NCI-H460 (cell line): ENCODE results near the gene FGGY. TPM values are rescaled to one million over a fixed set of nuclear protein-coding genes. Genes with fewer than 3 reads are reported as not detected.

Experiments
- DNase-seq: peaks from one replicate; pipeline ENCODE4 v3.0.0-alpha.2; 2016; ENCODE audit warnings: low read depth; ENCODE audit errors: extremely low read depth
- total RNA-seq: library from RNA; depleted of rRNA; stranded (reverse); fragments of >200 nt; shearing (Covaris generic); gene quantifications from 2 replicates; pipeline ENCODE4 v1.2.3, GENCODE V29; 2014

FGGY gene
- total RNA-seq, 1 experiment from 2014 or later: 6.3 TPM

- no peak for DNase-seq
Measured at GRCh38 chr1:59375321-59376220, 78.7 kb downstream of the FGGY start.

- no peak for DNase-seq
Measured at GRCh38 chr1:59377350-59377904, 80.5 kb downstream of the FGGY start.

GRCh38 chr1:59378621-59379370 is 81.9 kb downstream of the FGGY start:
- DNase-seq: no peak

- DNase-seq: no peak
Measured at GRCh38 chr1:59379371-59379728, 82.5 kb downstream of the FGGY start.

- DNase-seq: no peak
Measured at GRCh38 chr1:59383963-59384362, 87.1 kb downstream of the FGGY start.

- DNase-seq: no peak
Measured at GRCh38 chr1:59384443-59384842, 87.5 kb downstream of the FGGY start.

- no peak for DNase-seq
Measured at GRCh38 chr1:59388191-59388590, 91.3 kb downstream of the FGGY start.

GRCh38 chr1:59389847-59390246 is 93.0 kb downstream of the FGGY start:
- DNase-seq: no peak

- no peak for DNase-seq
Measured at GRCh38 chr1:59390307-59390706, 93.4 kb downstream of the FGGY start.

GRCh38 chr1:59391212-59392179 is 94.6 kb downstream of the FGGY start:
- DNase-seq: no peak

GRCh38 chr1:59393211-59394180 is 96.6 kb downstream of the FGGY start:
- DNase-seq: no peak

GRCh38 chr1:59394706-59395425 is 98.0 kb downstream of the FGGY start:
- DNase-seq: no peak

- DNase-seq: no peak
Measured at GRCh38 chr1:59396387-59396786, 99.5 kb downstream of the FGGY start.

GRCh38 chr1:59397139-59397858 is 100.4 kb downstream of the FGGY start:
- DNase-seq: no peak

- no peak for DNase-seq
Measured at GRCh38 chr1:59399642-59400041, 102.7 kb downstream of the FGGY start.

GRCh38 chr1:59401581-59401980 is 104.7 kb downstream of the FGGY start:
- no peak for DNase-seq

GRCh38 chr1:59404796-59405195 is 107.9 kb downstream of the FGGY start:
- DNase-seq: no peak
